HG02840 (cell line): ENCODE data around the gene LHFPL2.

Source experiments
- ATAC-seq: cut with Tn5 transposase; IDR thresholded peaks from one replicate; pipeline ENCODE4 v1.9.1; 2021; ENCODE audit warnings: mild to moderate bottlenecking, moderate library complexity, moderate number of reproducible peaks; ENCODE audit not compliant: unreplicated experiment, low FRiP score

LHFPL2 gene

GRCh38 chr5:78534148-78534904 is 114.2 kb downstream of the LHFPL2 start:
- ATAC-seq: no peak

GRCh38 chr5:78533356-78533755 is 115.2 kb downstream of the LHFPL2 start:
- ATAC-seq: no peak

- no peak for ATAC-seq
Measured at GRCh38 chr5:78530342-78531096, 118.1 kb downstream of the LHFPL2 start.

- ATAC-seq: no peak
Measured at GRCh38 chr5:78527925-78528324, 120.6 kb downstream of the LHFPL2 start.

- no peak for ATAC-seq
Measured at GRCh38 chr5:78527054-78527859, 121.3 kb downstream of the LHFPL2 start.

GRCh38 chr5:78526049-78526525 is 122.5 kb downstream of the LHFPL2 start:
- ATAC-seq: no peak

- ATAC-seq: no peak
Measured at GRCh38 chr5:78523314-78524193, 125.0 kb downstream of the LHFPL2 start.

GRCh38 chr5:78522476-78523260 is 125.9 kb downstream of the LHFPL2 start:
- no peak for ATAC-seq

- ATAC-seq: no peak
Measured at GRCh38 chr5:78521455-78521854, 127.1 kb downstream of the LHFPL2 start.

- no peak for ATAC-seq
Measured at GRCh38 chr5:78519198-78519941, 129.2 kb downstream of the LHFPL2 start.

GRCh38 chr5:78518365-78519197 is 130.0 kb downstream of the LHFPL2 start:
- ATAC-seq: no peak

GRCh38 chr5:78515670-78516069 is 132.9 kb downstream of the LHFPL2 start:
- ATAC-seq: no peak

GRCh38 chr5:78514427-78515330 is 133.9 kb downstream of the LHFPL2 start:
- ATAC-seq: no peak

- no peak for ATAC-seq
Measured at GRCh38 chr5:78513441-78513840, 135.1 kb downstream of the LHFPL2 start.

- no peak for ATAC-seq
Measured at GRCh38 chr5:78512435-78512834, 136.1 kb downstream of the LHFPL2 start.

GRCh38 chr5:78511121-78511906 is 137.3 kb downstream of the LHFPL2 start:
- ATAC-seq: no peak
